HT1080 (cell line): ENCODE data around the gene TOR1AIP2. TPM values are rescaled to one million over a fixed set of nuclear protein-coding genes. Genes with fewer than 3 reads are reported as not detected.
"Not testable (repeated sequence)": the region's sequence is repeated elsewhere in the genome, so short reads cannot be mapped to it uniquely, and the experiment has no call there.

ENCODE experiments used
- DNase-seq: peaks from one replicate; pipeline ENCODE4 v3.0.0-alpha.2; 2015; ENCODE audit warnings: low read depth
- total RNA-seq: library from RNA; depleted of rRNA; stranded (reverse); fragments of >200 nt; shearing (Covaris generic); gene quantifications from 2 replicates; pipeline ENCODE4 v1.2.3, GENCODE V29; 2014; rRNA removed

TOR1AIP2 gene
- total RNA-seq, 1 experiment from 2014 or later: 168 TPM

DNA sequence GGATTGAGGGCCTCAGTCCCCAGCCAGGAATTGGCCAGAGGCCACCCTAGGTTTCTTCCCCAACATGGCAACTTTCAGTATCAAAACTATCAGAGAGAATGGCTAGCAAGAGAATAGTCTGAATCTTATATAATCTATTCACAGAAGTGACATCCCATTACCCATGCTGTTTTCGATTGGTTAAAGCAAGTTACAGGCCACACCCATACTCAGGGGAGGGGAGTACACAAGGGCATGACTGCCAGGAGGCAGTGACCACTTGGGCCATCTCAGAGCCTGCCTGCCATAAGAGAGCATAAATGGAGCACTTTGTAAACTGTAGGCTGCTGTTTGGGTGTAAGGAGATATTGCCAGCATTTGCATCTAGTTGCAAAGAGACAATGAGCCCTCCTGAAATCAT, 69.1 kb downstream of the TOR1AIP2 start:
- no peak for DNase-seq

GRCh38 chr1:179807691-179808485, 69.7 kb downstream of the TOR1AIP2 start:
- DNase-seq: peak; percentile 27

DNA sequence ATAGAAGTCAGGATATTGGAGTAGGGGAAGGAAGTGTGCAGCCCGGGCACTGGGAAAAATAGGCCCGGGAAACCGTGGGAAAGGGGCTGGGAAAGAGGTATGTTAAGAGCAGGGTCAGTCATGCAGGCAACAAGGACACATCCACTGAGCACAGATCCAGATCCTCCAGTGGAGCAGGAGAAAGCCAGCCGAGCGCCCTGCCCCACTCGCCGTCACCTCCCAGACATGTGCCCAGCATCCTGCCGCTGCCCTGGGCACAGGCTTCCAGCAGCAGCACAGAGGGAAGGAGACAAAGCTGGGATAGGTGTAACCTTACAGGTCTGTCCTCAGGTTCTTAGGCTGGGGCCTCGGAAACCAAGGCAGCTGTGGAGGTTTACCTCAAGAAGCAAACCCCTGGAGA, 70.3 kb downstream of the TOR1AIP2 start:
- DNase-seq: no peak

DNA sequence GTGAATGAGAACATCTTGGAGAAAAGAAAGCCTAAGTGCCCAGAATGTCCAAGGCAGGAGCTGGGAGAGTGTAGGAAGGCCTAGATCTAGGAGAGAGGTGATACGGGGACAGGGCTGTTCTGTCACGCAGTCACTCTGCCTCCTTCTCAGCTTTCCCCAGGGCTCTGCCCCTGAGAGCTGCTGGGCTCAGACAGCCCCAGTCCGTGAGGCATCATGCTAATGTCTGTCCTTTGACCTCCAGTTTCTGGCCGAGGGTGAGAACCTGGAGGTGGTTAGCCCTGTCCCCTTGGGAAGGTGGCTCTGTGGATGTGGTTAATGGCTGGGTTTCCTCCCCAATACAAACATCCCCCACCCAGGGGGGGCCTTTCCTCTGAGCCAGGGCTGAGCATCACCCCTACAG, 71.3 kb downstream of the TOR1AIP2 start:
- DNase-seq: no peak

- DNase-seq: no peak
These were observed 72.1 kb downstream of the TOR1AIP2 start for GRCh38 chr1:179805291-179806195.

DNA sequence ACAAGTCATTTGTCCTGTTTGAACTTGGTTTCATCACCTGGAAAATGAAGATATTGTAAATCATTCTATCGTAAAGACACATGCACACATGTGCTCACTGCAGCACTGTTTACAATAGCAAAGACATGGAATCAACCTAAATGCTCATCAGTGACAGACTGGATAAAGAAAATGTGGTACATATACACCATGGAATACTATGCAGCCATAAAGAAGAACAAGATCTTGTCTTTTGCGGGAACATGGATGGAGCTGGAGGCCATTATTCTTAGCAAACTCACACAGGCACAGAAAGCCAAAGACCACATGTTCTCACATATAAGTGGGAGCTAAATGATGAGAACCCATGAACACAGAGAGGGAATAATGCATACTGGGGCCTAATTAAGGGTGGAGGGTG, 73.2 kb downstream of the TOR1AIP2 start:
- DNase-seq: not testable (repeated sequence)

DNA sequence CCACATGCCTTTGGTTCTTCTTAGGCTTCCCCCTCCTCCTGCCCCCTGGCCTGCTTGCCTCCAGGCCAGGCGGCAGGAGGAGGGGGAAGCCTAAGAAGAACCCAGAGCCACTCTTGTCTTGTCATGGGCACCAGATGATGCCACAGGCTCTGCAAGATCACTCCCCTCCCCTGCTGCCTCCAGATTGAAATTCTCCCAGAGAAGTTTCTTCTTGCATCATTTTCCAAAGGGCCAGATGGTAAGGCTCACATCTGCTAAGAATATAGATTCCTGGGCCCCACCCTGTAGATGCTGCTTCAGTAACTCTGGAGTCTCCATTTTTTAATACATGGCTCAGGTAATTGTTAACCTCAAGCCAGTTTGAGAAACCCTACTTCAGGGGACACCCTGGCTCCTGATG, 73.7 kb downstream of the TOR1AIP2 start:
- no peak for DNase-seq

- no peak for DNase-seq
These were observed 74.5 kb downstream of the TOR1AIP2 start for GRCh38 chr1:179803104-179803503.

DNA sequence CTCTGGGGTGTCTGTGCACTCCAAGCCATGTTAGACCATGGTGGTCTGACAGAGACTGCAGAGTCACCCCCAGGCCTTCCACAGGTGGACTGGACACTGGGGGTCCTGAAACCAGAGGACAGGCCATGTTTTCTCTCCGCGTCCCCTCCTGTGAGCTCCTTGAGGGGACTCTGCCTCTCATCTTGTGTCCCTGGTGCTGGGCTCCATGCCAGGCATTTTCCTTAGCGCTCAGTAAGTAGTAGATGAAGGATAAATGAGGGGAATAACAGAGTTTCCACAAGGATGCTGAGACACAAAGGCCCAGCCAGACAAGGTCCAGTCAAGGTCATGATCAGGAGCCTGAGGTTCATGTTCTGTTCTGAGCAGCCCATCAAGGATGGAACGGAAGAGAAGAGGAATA, 77.1 kb downstream of the TOR1AIP2 start:
- DNase-seq: no peak

- no peak for DNase-seq
These were observed 78.6 kb downstream of the TOR1AIP2 start for GRCh38 chr1:179798864-179799516.

GRCh38 chr1:179798213-179798863, 79.3 kb downstream of the TOR1AIP2 start:
- no peak for DNase-seq

- DNase-seq: no peak
These were observed 82.9 kb downstream of the TOR1AIP2 start for GRCh38 chr1:179794669-179795068.

- no peak for DNase-seq
These were observed 83.5 kb downstream of the TOR1AIP2 start for GRCh38 chr1:179794146-179794545.

DNA sequence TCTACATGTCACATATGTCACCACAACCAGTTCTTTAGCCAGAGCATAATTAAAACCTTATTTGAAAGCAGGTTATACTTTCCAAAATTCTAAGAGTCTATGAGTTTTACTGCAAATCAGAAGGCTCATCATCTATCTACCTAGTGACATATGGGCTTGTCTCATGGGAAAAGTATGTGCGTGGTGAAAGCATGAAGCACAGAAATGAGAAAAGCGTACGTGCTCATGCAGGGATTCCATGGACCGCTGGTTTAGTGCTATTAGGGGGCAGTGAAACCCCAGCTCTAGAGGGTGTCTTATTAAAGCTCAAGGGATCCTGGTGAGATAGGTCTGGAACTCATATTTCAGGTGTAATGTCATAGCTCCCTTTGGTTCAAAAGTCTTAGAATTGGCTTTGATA, 84.3 kb downstream of the TOR1AIP2 start:
- DNase-seq: no peak

Other genes with a start within 250 kb of the TOR1AIP2 start
- gene FAM163A, start 134.5 kb downstream of the TOR1AIP2 start, total RNA-seq: not detected in 2 replicates
- 31.5 and 36.6 TPM in 2 replicates for gene TOR1AIP1, start 4.5 kb upstream of the TOR1AIP2 start, total RNA-seq
- 16.5 and 23.4 TPM in 2 replicates for gene CEP350, start 77.0 kb upstream of the TOR1AIP2 start, total RNA-seq